OCI-LY7 (cell line): ENCODE measurements around the gene KCNQ2.

Experiments
- CTCF ChIP-seq: fragments of 200-600 bp; sonication (generic); conservative IDR thresholded peaks from 2 replicates; pipeline ENCODE4 v1.5.1; 2014; ENCODE audit warnings: mild to moderate bottlenecking, antibody characterized with exemption, low read length, moderate library complexity, mixed read lengths
- EZH2phosphoT487 ChIP-seq: fragments of 200-600 bp; sonication (generic); IDR thresholded peaks from 2 replicates; pipeline ENCODE4 v1.6.1; 2018; ENCODE audit warnings: low read depth, borderline replicate concordance, mild to moderate bottlenecking, mixed run types, antibody characterized with exemption, low read length, moderate library complexity, mixed read lengths

DNA sequence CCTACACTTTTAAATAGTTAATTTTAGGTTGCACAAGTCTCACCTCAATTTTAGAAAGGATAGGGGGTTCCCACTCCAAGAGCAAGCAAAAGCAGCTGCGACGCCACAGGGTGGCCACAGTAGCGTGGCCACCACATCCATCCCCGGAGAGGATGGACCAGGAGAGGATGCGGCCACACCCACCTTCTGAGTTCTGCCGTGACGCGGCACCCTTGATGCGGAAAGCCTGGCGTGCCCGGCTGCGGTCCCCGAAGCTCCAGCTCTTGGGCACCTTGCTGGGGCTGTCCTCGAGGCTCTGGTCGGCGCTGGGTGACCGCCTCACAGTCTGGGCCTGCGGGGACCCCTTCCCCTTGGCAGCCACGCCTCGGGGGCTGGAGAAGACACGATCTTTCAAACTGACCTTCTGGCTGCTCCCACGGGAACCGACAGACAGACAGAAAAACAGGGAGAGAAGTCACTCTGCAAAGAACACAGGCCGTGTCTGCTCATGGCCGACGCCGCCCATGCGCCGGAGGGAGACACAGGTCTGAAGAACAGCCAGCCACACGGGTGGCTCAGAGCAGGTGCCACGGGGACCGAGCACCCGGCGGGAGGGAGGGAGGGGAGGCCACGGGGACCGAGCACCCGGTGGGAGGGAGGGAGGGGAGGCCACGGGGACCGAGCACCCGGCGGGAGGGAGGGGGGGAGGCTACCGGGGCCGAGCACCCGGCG lies 57.6 kb downstream of the KCNQ2 start:
- TF ChIP-seq CTCF (no peak), EZH2phosphoT487 (no peak)
